Duodenal mucosa (tissue), 2 donors: ENCODE data around the gene BCO1.

Experiments
- H3K27ac ChIP-seq: one replicate; pipeline ENCODE4 v1.7.0; 2013; ENCODE audit warnings: low read depth, low read length
- H3K27me3 ChIP-seq, 2 donors: one replicate each; pipeline ENCODE4 v1.7.0; 2013; ENCODE audit warnings: low read length in 2 of 2, control low read depth in 1 of 2; ENCODE audit not compliant: insufficient read depth in 2 of 2, control insufficient read depth in 1 of 2
- H3K36me3 ChIP-seq, 2 donors: one replicate each; pipeline ENCODE4 v1.7.0; 2013; ENCODE audit warnings: low read length in 2 of 2, control low read depth in 1 of 2; ENCODE audit not compliant: insufficient read depth in 2 of 2, control insufficient read depth in 1 of 2
- H3K4me1 ChIP-seq, 2 donors: one replicate each; pipeline ENCODE4 v1.7.0; 2013; ENCODE audit warnings: low read length in 2 of 2, control low read depth in 1 of 2; ENCODE audit not compliant: insufficient read depth in 2 of 2, control insufficient read depth in 1 of 2
- H3K4me3 ChIP-seq, 2 donors: one replicate each; pipeline ENCODE4 v1.7.0; 2013; ENCODE audit warnings: low read length in 2 of 2, low read depth in 1 of 2
- H3K9ac ChIP-seq, 2 donors: one replicate each; pipeline ENCODE4 v1.7.0; 2013; ENCODE audit warnings: low read length in 2 of 2, low read depth in 1 of 2
- H3K9me3 ChIP-seq, 2 donors: one replicate each; pipeline ENCODE4 v1.7.0; 2013; ENCODE audit warnings: low read length in 2 of 2, control low read depth in 1 of 2; ENCODE audit not compliant: control insufficient read depth in 1 of 2

BCO1 gene

DNA sequence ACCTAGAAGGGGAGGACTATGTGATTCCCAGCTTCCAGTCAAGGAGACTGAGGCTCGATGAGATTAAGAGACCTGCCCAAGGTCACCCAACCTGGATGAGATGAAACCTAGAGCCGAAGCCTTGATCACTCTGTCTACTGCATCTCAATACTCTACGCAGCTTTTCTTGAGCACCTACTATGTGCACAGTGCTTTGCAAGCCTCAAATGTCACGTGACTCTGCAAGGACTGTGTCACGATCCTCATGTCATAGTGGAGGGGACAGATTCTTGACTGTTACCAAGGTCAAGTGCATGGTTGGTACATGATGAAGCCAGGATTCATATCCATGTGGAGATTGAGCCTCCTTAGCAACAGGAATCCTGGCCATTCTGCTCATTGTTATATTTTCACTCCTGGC lies 14.7 kb downstream of the BCO1 start:
- H3K27me3 ChIP-seq, result no peaks in the 10 kb centered on the region
- no peaks in the 10 kb centered on the region for H3K9me3 ChIP-seq
- no peaks in the 10 kb centered on the region for H3K4me1 ChIP-seq
- no peak overlapping the region for H3K4me3 ChIP-seq
- H3K9ac ChIP-seq, result no peak overlapping the region
- no peak overlapping the region for H3K27ac ChIP-seq
- H3K36me3 ChIP-seq, result no peaks in the 10 kb centered on the region

DNA sequence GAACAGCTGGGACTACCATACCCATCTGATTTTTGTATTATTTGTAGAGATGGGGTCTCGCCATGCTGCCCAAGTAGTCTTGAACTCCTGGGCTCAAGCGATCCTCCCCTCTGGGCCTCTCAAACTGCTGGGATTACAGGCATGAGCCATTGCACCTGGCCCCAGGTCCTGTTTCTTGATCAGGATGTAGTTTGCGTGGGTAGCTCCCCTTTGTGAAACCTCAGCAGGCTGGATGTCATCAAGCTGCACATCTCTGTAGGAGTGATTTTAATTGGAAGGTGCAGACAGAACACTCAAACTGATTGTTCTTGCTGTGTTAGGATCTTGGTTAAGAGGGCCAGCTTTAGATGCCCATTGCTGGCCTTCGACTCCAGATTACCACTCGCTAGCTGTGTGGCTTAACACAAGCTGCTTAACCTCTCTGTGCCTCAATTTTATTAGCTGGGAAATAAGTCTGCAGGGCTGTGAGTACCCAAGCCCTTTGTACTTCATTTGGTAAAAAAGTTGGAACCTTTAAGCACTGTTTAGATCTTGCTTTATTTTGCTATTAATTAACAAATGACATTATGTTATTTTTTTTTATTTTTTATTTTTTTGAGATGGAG lies 16.5 kb downstream of the BCO1 start:
- H3K9me3 ChIP-seq, result no peaks in the 10 kb centered on the region
- H3K4me1 ChIP-seq, result no peaks in the 10 kb centered on the region
- no peak overlapping the region for H3K27ac ChIP-seq
- peaks cover 0 to 4% of the 10 kb centered on the region in 2 donors for H3K36me3 ChIP-seq
- H3K4me3 ChIP-seq, result no peak overlapping the region
- H3K9ac ChIP-seq, result no peak overlapping the region
- H3K27me3 ChIP-seq, result no peaks in the 10 kb centered on the region

GRCh38 chr16:81259916-81260315 lies 21.4 kb downstream of the BCO1 start:
- H3K9ac ChIP-seq, result no peak overlapping the region
- H3K36me3 ChIP-seq, result peaks cover 0 to 7% of the 10 kb centered on the region in 2 donors
- peaks cover 3 to 4% of the 10 kb centered on the region in 2 donors for H3K4me1 ChIP-seq
- no peak overlapping the region for H3K27ac ChIP-seq
- no peaks in the 10 kb centered on the region for H3K27me3 ChIP-seq
- no peak overlapping the region for H3K4me3 ChIP-seq
- H3K9me3 ChIP-seq, result no peaks in the 10 kb centered on the region

GRCh38 chr16:81261049-81261648 lies 22.7 kb downstream of the BCO1 start:
- H3K4me1 ChIP-seq, result peaks cover 8 to 10% of the 10 kb centered on the region in 2 donors
- no peak overlapping the region for H3K4me3 ChIP-seq
- no peak overlapping the region for H3K9ac ChIP-seq
- peaks cover 0 to 7% of the 10 kb centered on the region in 2 donors for H3K36me3 ChIP-seq
- no peaks in the 10 kb centered on the region for H3K9me3 ChIP-seq
- no peak overlapping the region for H3K27ac ChIP-seq
- H3K27me3 ChIP-seq, result no peaks in the 10 kb centered on the region

GRCh38 chr16:81263470-81264220 lies 25.2 kb downstream of the BCO1 start:
- peaks cover 20 to 26% of the 10 kb centered on the region in 2 donors for H3K4me1 ChIP-seq
- H3K27ac ChIP-seq, result no peak overlapping the region
- H3K36me3 ChIP-seq, result peaks cover 0 to 7% of the 10 kb centered on the region in 2 donors
- no peak overlapping the region for H3K9ac ChIP-seq
- no peak overlapping the region for H3K4me3 ChIP-seq
- H3K27me3 ChIP-seq, result no peaks in the 10 kb centered on the region
- H3K9me3 ChIP-seq, result no peaks in the 10 kb centered on the region

DNA sequence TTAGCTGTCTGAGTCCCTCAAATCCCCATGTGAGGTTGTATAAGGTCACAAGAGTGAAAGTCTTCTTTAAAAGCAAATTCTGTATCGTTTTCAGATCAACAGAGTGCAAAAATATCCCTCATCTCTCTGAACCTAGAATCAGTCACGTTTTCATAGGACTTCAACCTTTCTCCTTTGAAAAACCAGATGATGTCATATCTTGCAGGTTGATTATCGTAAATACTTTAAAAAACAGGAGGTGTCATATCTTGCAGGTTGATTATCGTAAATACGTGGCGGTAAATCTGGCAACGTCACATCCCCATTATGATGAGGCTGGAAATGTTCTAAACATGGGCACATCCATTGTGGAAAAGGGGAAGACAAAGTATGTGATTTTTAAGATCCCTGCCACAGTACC lies 25.9 kb downstream of the BCO1 start:
- Histone ChIP-seq H3K36me3 (peaks cover 0 to 7% of the 10 kb centered on the region in 2 donors), H3K4me3 (no peak overlapping the region), H3K27me3 (no peaks in the 10 kb centered on the region), H3K9me3 (no peaks in the 10 kb centered on the region), H3K4me1 (peaks cover 20 to 26% of the 10 kb centered on the region in 2 donors), H3K9ac (no peak overlapping the region), H3K27ac (no peak overlapping the region)

DNA sequence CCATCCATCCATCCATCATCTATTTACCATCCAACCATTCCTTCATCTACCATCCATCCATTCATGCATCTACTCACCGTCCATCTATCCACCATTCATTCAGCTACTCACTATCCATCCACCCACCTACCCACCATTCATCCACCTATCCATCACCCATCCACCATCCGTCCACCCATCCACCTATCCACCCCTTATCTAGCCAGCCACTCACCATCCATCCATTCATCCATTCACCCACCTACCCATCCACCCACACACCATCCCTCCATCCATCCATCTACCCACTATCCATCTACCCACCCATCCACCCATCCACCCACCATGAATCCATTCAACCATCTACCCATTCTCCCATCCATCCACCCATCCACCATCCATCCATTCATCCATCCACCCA lies 26.6 kb downstream of the BCO1 start:
- H3K9me3 ChIP-seq, result no peaks in the 10 kb centered on the region
- H3K4me1 ChIP-seq, result peaks cover 20 to 26% of the 10 kb centered on the region in 2 donors
- H3K27me3 ChIP-seq, result no peaks in the 10 kb centered on the region
- no peak overlapping the region for H3K4me3 ChIP-seq
- H3K36me3 ChIP-seq, result peaks cover 0 to 3% of the 10 kb centered on the region in 2 donors
- H3K9ac ChIP-seq, result no peak overlapping the region
- no peak overlapping the region for H3K27ac ChIP-seq

GRCh38 chr16:81265658-81266451 lies 27.4 kb downstream of the BCO1 start:
- Histone ChIP-seq H3K9ac (peak overlapping the region; percentile 35 to 54), H3K27me3 (no peaks in the 10 kb centered on the region), H3K27ac (peak overlapping the region; percentile 62), H3K4me3 (peak overlapping the region in 1 of 2 donors; percentile 26), H3K36me3 (peaks cover 0 to 3% of the 10 kb centered on the region in 2 donors), H3K4me1 (peaks cover 20 to 26% of the 10 kb centered on the region in 2 donors), H3K9me3 (no peaks in the 10 kb centered on the region)

DNA sequence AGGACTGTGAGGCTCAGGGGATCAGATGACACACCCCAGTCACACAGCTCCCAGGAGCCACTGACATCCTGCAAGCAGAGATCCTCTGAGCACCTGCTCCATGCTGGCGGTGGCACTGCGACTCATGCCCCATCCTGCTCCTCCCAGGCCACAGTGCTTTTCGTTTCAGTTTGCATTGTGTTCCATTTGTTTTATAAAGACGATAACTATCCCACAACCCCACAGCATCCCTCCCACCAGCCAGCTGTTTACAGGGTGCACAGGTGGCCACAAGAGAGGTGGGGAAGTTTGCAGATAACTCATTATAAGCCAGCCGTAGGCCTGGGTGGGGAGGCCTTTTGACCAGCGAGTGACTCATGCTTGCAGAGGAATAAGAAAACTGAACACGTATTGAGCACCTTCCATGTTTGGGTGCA lies 28.2 kb downstream of the BCO1 start:
- peaks cover 0 to 3% of the 10 kb centered on the region in 2 donors for H3K36me3 ChIP-seq
- peaks cover 20 to 26% of the 10 kb centered on the region in 2 donors for H3K4me1 ChIP-seq
- H3K9ac ChIP-seq, result peak overlapping the region; percentile 35 to 54
- peak overlapping the region; percentile 62 for H3K27ac ChIP-seq
- no peaks in the 10 kb centered on the region for H3K9me3 ChIP-seq
- H3K4me3 ChIP-seq, result peak overlapping the region; percentile 8 to 26
- no peaks in the 10 kb centered on the region for H3K27me3 ChIP-seq
